ENCODE results near the gene BPGM.
"Not testable (repeated sequence)": the region's sequence is repeated elsewhere in the genome, so short reads cannot be mapped to it uniquely, and the experiment has no call there.

BPGM gene

GRCh38 chr7:134684165-134684564, 37.5 kb downstream of the BPGM start:
- no peak for DNase-seq (ENCODE audit: low spot score)
- CTCF ChIA-PET: no interaction called here
- POLR2A ChIA-PET (ENCODE audit: low non-redundant PET): no interaction called here
- no peak overlapping the region for H3K27ac ChIP-seq
- no peak for TF ChIP-seq CTCF (conservative IDR thresholded peaks at IDR 0.05; ENCODE audit: low read depth)

GRCh38 chr7:134685250-134685649, 38.6 kb downstream of the BPGM start:
- CTCF ChIA-PET: interaction anchor here (0.6 kb wide), 1 partner anchor 425 kb away, joined by 3 read pairs; no protein-coding TSS in a partner anchor
- no peak for TF ChIP-seq CTCF (conservative IDR thresholded peaks at IDR 0.05; ENCODE audit: low read depth)
- POLR2A ChIA-PET (ENCODE audit: low non-redundant PET): no interaction called here
- DNase-seq (ENCODE audit: low spot score): no peak
- no peak overlapping the region for H3K27ac ChIP-seq

GRCh38 chr7:134686786-134687185, 40.1 kb downstream of the BPGM start:
- CTCF ChIA-PET: interaction anchor here (0.6 to 1.2 kb wide), 2 partner anchors 181 to 258 kb away, joined by 3 to 4 read pairs; no protein-coding TSS in a partner anchor
- H3K27ac ChIP-seq: no peak overlapping the region
- POLR2A ChIA-PET (ENCODE audit: low non-redundant PET): no interaction called here
- TF ChIP-seq CTCF (conservative IDR thresholded peaks at IDR 0.05; ENCODE audit: low read depth): peak; percentile 25
- DNase-seq (ENCODE audit: low spot score): no peak

GRCh38 chr7:134689550-134689949, 42.9 kb downstream of the BPGM start:
- H3K27ac ChIP-seq; POLR2A ChIA-PET (ENCODE audit: low non-redundant PET); DNase-seq (ENCODE audit: low spot score): not testable (repeated sequence)
- CTCF ChIA-PET: interaction anchor here (1.1 to 1.3 kb wide), 3 partner anchors 11 to 498 kb away, joined by 3 read pairs; no protein-coding TSS in a partner anchor

- ChIA-PET POLR2A (ENCODE audit: low non-redundant PET) (no interaction called here), CTCF (interaction anchor here (0.7 to 1.3 kb wide), 5 partner anchors 11 to 498 kb away, joined by 3 read pairs; no protein-coding TSS in a partner anchor)
- H3K27ac ChIP-seq: no peak overlapping the region
- TF ChIP-seq CTCF (conservative IDR thresholded peaks at IDR 0.05; ENCODE audit: low read depth): peak; percentile 56
- DNase-seq (ENCODE audit: low spot score): no peak
Observed at GRCh38 chr7:134690016-134690415, 43.4 kb downstream of the BPGM start.

GRCh38 chr7:134690614-134691504, 44.2 kb downstream of the BPGM start:
- no peak overlapping the region for H3K27ac ChIP-seq
- ChIA-PET CTCF (interaction anchor here (0.6 to 1.3 kb wide), 6 partner anchors 10 to 497 kb away, joined by 3 read pairs; no protein-coding TSS in a partner anchor), POLR2A (ENCODE audit: low non-redundant PET) (no interaction called here)
- DNase-seq (ENCODE audit: low spot score): no peak
- no peak for TF ChIP-seq CTCF (conservative IDR thresholded peaks at IDR 0.05; ENCODE audit: low read depth)
